K562 (cell line): ENCODE measurements around the gene ANXA3. TPM values are rescaled to one million over a fixed set of nuclear protein-coding genes. Genes with fewer than 3 reads are reported as not detected.
A peak's percentile ranks its signal among the peaks of the same experiment; 100 is the strongest.

ENCODE experiments used
- ARID3B ChIP-seq: fragments of 250-450 bp; sonication (Bioruptor Pico); IDR thresholded peaks from 2 replicates; pipeline ENCODE4 v1.4.0; 2020; ENCODE audit warnings: borderline replicate concordance
- CAMTA2 ChIP-seq: fragments of 250-450 bp; sonication (Bioruptor Pico); conservative IDR thresholded peaks from 2 replicates; pipeline ENCODE4 v1.5.1; 2022
- CBFB ChIP-seq: sonication (generic); formaldehyde crosslinking; IDR thresholded peaks from 2 replicates; pipeline ENCODE4 v1.4.0; 2020; ENCODE audit warnings: mild to moderate bottlenecking, missing genetic modification reagents
- CXXC5 ChIP-seq: fragments of 250-450 bp; sonication (Bioruptor Pico); IDR thresholded peaks from 2 replicates; pipeline ENCODE4 v1.8.0; 2022; ENCODE audit warnings: inconsistent platforms, mild to moderate bottlenecking, moderate library complexity
- KAT2B ChIP-seq: IDR thresholded peaks from one replicate; pipeline ENCODE4 v1.6.1; 2012; ENCODE audit warnings: low read depth, mild to moderate bottlenecking, control low read depth, inconsistent platforms, low read length, moderate library complexity
- KDM4B ChIP-seq, 2 experiments: fragments of 450-650 bp in 1 of 2; sonication (generic) in 1 of 2; IDR thresholded peaks; 2 replicates each; pipeline ENCODE4 v1.6.1; 2016 to 2017; ENCODE audit warnings: borderline replicate concordance in 2 of 2, antibody characterized with exemption in 1 of 2, low read depth in 1 of 2, mild to moderate bottlenecking in 1 of 2
- KLF6 ChIP-seq: fragments of 250-450 bp; sonication (Bioruptor Pico); IDR thresholded peaks from 2 replicates; pipeline ENCODE4 v1.4.0; 2020; ENCODE audit warnings: mild to moderate bottlenecking, moderate library complexity, borderline replicate concordance
- MED1 ChIP-seq: sonication (generic); formaldehyde crosslinking; IDR thresholded peaks from 2 replicates; pipeline ENCODE4 v1.8.1; 2023; ENCODE audit warnings: missing genetic modification reagents, borderline replicate concordance
- MEF2A ChIP-seq: IDR thresholded peaks from 2 replicates; pipeline ENCODE4 v1.6.1; 2011; ENCODE audit warnings: low read depth, mild to moderate bottlenecking, low read length, moderate library complexity; ENCODE audit not compliant: control insufficient read depth
- NR4A1 ChIP-seq, 2 experiments: fragments of 250-450 bp in 1 of 2; fragments of 450-650 bp in 1 of 2; sonication (Bioruptor Pico) in 1 of 2; IDR thresholded peaks; 2 replicates each; pipeline versions ENCODE4 v1.4.0 to v1.6.1; 2016 to 2020; ENCODE audit warnings: mild to moderate bottlenecking in 2 of 2, missing compliant biosample characterization in 1 of 2, missing genetic modification characterization in 1 of 2, moderate library complexity in 1 of 2
- PRPF4 ChIP-seq: fragments of 200-400 bp; formaldehyde crosslinking; IDR thresholded peaks from one replicate; pipeline ENCODE4 v1.6.1; 2017; ENCODE audit warnings: low read length, low read depth, mild to moderate bottlenecking; ENCODE audit not compliant: insufficient read depth, poor library complexity, severe bottlenecking
- SIN3B ChIP-seq: fragments of 450-650 bp; IDR thresholded peaks from 2 replicates; pipeline ENCODE4 v1.6.1; 2017; ENCODE audit warnings: low read depth, mild to moderate bottlenecking, moderate library complexity
- TFAP4 ChIP-seq: sonication (generic); formaldehyde crosslinking; IDR thresholded peaks from 2 replicates; pipeline ENCODE4 v1.8.0; 2022; ENCODE audit warnings: missing genetic modification reagents, mild to moderate bottlenecking, moderate library complexity, borderline replicate concordance
- ZBTB5 ChIP-seq: fragments of 450-650 bp; IDR thresholded peaks from 2 replicates; pipeline ENCODE4 v1.6.1; 2017; ENCODE audit warnings: antibody characterized with exemption
- ZFPM2 ChIP-seq: fragments of 250-450 bp; sonication (Bioruptor Pico); IDR thresholded peaks from 2 replicates; pipeline ENCODE4 v1.5.1; 2022; ENCODE audit warnings: mild to moderate bottlenecking
- ZNF280B ChIP-seq: fragments of 250-450 bp; sonication (Bioruptor Pico); IDR thresholded peaks from 2 replicates; pipeline ENCODE4 v1.5.1; 2021; ENCODE audit warnings: mild to moderate bottlenecking
- ZNF778 ChIP-seq: fragments of 450-650 bp; formaldehyde crosslinking; IDR thresholded peaks from 2 replicates; pipeline ENCODE4 v1.4.0; 2020; ENCODE audit warnings: mild to moderate bottlenecking, moderate library complexity
- polyA plus RNA-seq, 8 experiments: library from polyadenylated mRNA; depleted of rRNA in 4 of 8; stranded (reverse) in 5 of 8; unstranded in 3 of 8; fragments of >200 nt; fragmentation: Nextera tagmentation in 2 of 8; fragmentation: Illumina TruSeq in 1 of 8; extraction: Ambion mirVana in 2 of 8; extraction: Trizol in 1 of 8; gene quantifications; 2 replicates each; pipeline versions ENCODE4 v1.2.1 to v1.2.3, GENCODE V29; 2011 to 2014; ENCODE audit warnings: inconsistent platforms in 1 of 8, missing spikeins in 1 of 8
- total RNA-seq, 7 experiments: library from RNA; depleted of rRNA in 6 of 7; stranded (reverse); fragments of >200 nt in 6 of 7; fragmentation: Illumina TruSeq in 2 of 7; extraction: Trizol in 2 of 7; gene quantifications; 2 replicates each; pipeline versions ENCODE4 v1.2.1 to v1.2.3, GENCODE V29; 2011 to 2021; ENCODE audit warnings: low replicate concordance in 1 of 7
- TF ChIP-seq, protein P1 (sequence below), 2 experiments: fragments of 450-650 bp in 1 of 2; IDR thresholded peaks; 2 replicates each; pipeline ENCODE4 v1.6.1; 2011 to 2017; ENCODE audit warnings: low read depth in 2 of 2, antibody characterized with exemption in 1 of 2, borderline replicate concordance in 1 of 2, low read length in 1 of 2, mild to moderate bottlenecking in 1 of 2, mixed read lengths in 1 of 2; ENCODE audit not compliant: control insufficient read depth in 1 of 2

The ANXA3 gene
- total and polyA plus RNA-seq, 9 of the 15 experiments (the other 6 are each of a cell fraction or from before 2014, with no cell fraction given): 6.3 to 15.5 (median 9.8) TPM

DNA sequence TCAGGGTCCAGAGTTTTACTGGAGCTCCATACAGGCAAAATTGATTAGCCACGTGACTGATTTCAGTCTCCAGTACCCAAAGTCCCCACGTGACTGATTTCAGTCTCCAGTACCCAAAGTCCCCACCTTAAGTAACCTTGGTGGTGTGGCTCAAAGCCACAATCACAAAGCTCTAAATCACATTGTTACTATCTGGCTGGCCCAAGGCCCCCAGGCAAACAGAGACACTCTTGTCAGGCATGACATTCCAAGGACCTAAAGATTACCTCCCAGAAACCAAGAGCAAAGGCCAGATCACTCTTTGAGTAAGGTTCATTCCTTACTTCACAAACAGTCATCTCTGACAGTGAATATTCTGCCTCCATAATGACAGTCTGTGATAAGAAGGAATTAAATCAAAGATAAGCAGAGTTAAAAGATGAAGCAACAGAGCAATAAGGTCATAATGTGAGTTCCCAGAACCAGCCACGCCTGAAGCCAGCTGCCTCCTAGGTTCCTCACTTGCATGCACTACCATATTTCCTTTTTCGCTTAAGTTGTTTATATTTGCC, 78.5 kb downstream of the ANXA3 start (continued):
- TF ChIP-seq MEF2A: no peak
- no peak for TF ChIP-seq CAMTA2 (CRISPR knock-in tag)
- TF ChIP-seq CXXC5 (CRISPR knock-in tag): peak; percentile 55
- no peak for TF ChIP-seq ZNF280B (CRISPR knock-in tag)
- TF ChIP-seq PRPF4: no peak
- no peak for TF ChIP-seq ZBTB5
- TF ChIP-seq CBFB (CRISPR knock-in tag): no peak
- TF ChIP-seq TFAP4 (CRISPR knock-in tag): no peak
- TF ChIP-seq ZFPM2: no peak
- no peak for TF ChIP-seq KDM4B (IDR thresholded peaks at IDR 0.05; ENCODE audit: borderline replicate concordance in 2 of 2, low read depth in 1 of 2)
- no peak for TF ChIP-seq ZNF778 (CRISPR knock-in tag)
- TF ChIP-seq NR4A1 (CRISPR knock-in tag; IDR thresholded peaks at IDR 0.05): 0 out of 2 replicates have a peak, but pooled peaks have one; percentile 10
- TF ChIP-seq NR4A1 (tag; IDR thresholded peaks at IDR 0.05): no peak
- TF ChIP-seq, protein P1, sequence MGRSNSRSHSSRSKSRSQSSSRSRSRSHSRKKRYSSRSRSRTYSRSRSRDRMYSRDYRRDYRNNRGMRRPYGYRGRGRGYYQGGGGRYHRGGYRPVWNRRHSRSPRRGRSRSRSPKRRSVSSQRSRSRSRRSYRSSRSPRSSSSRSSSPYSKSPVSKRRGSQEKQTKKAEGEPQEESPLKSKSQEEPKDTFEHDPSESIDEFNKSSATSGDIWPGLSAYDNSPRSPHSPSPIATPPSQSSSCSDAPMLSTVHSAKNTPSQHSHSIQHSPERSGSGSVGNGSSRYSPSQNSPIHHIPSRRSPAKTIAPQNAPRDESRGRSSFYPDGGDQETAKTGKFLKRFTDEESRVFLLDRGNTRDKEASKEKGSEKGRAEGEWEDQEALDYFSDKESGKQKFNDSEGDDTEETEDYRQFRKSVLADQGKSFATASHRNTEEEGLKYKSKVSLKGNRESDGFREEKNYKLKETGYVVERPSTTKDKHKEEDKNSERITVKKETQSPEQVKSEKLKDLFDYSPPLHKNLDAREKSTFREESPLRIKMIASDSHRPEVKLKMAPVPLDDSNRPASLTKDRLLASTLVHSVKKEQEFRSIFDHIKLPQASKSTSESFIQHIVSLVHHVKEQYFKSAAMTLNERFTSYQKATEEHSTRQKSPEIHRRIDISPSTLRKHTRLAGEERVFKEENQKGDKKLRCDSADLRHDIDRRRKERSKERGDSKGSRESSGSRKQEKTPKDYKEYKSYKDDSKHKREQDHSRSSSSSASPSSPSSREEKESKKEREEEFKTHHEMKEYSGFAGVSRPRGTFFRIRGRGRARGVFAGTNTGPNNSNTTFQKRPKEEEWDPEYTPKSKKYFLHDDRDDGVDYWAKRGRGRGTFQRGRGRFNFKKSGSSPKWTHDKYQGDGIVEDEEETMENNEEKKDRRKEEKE (IDR thresholded peaks at IDR 0.05; ENCODE audit: borderline replicate concordance in 1 of 2, control insufficient read depth in 1 of 2, low read depth in 2 of 2, low read length in 1 of 2): no peak
- no peak for TF ChIP-seq KAT2B
- no peak for TF ChIP-seq SIN3B
- no peak for TF ChIP-seq KLF6 (CRISPR knock-in tag)
- TF ChIP-seq ARID3B (CRISPR knock-in tag): no peak
- no peak for TF ChIP-seq MED1 (CRISPR knock-in tag)
